Mucosa of stomach (tissue), 1 donor: ENCODE measurements around the gene FMN2.

Source experiments
- H3K27me3 ChIP-seq: one replicate; pipeline ENCODE4 v1.7.0; 2013; ENCODE audit warnings: mild to moderate bottlenecking, low read length; ENCODE audit not compliant: control insufficient read depth, insufficient read depth
- H3K36me3 ChIP-seq: one replicate; pipeline ENCODE4 v1.7.0; 2013; ENCODE audit warnings: low read length; ENCODE audit not compliant: control insufficient read depth, insufficient read depth
- H3K4me1 ChIP-seq: one replicate; pipeline ENCODE4 v1.7.0; 2013; ENCODE audit warnings: mild to moderate bottlenecking, low read length; ENCODE audit not compliant: control insufficient read depth, insufficient read depth
- H3K4me3 ChIP-seq: one replicate; pipeline ENCODE4 v1.7.0; 2013; ENCODE audit warnings: low read length
- H3K9ac ChIP-seq: one replicate; pipeline ENCODE4 v1.7.0; 2013; ENCODE audit warnings: mild to moderate bottlenecking, low read length, moderate library complexity
- H3K9me3 ChIP-seq: one replicate; pipeline ENCODE4 v1.7.0; 2013; ENCODE audit warnings: mild to moderate bottlenecking, low read length, moderate library complexity; ENCODE audit not compliant: control insufficient read depth
- donor health status: Pancreatic carcinoma.

FMN2 gene

DNA sequence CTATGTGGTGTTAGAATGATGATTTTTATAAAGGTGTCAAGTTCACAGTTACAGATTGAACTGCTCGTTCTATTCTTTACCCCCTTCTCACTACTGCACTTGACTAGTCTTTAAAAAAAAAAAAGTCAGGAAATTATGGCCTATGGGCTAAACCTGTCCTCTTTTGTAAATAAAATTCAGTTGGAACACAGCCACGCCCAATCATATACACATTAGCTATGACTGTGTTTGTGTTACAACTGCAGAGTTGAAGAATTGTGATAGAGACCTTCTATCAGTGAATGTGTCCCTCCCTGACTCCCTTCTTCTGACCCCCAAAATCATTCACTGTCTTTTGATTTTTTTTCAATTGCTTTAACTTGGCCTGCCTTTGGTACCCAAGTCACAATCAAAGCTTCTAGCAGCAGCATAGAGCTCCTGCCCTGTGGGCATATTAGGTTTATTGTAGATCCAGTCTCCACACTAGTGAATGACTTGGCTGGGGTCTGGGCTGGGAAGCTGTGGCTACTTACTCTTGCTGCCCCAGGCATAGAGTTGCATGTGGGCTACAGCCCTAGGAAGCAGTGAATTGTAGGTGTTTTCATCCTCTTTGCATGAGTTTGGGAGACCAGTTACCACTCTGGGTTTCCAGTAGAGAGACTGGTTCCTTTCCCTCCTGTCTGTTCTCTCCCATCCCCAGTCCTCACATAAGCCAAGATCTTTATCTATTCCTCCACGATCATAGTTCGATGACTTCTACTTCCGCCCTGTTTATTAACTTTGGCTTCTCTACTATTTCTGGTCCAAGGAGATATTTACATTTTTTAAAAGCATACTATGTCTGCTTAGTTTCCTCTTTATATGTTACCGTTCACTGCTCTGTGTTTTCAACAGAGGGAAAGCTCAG is 249.9 kb downstream of the FMN2 start:
- no peaks in the 10 kb centered on the region for H3K27me3 ChIP-seq
- H3K9me3 ChIP-seq, result no peaks in the 10 kb centered on the region
- H3K36me3 ChIP-seq, result no peaks in the 10 kb centered on the region
- H3K4me1 ChIP-seq, result peaks cover 7% of the 10 kb centered on the region
- no peak overlapping the region for H3K9ac ChIP-seq
- H3K4me3 ChIP-seq, result no peak overlapping the region

DNA sequence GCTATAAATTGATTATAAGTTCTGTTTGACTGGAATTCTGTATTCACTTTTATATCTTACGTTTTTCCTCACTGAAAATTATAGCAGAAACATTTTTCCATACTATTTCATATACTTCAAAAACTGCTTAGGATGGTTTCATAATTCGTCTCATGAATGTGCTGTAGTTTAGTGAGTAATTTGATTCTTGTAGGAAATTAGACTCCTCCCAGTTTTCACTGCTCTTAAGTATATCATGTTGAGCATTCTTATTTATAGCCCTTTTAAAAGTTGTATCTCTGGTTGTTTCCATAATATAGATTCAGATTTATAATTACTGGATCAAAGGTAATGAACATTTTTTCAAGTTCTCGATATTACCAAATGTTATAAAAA is 250.6 kb downstream of the FMN2 start:
- no peaks in the 10 kb centered on the region for H3K27me3 ChIP-seq
- no peak overlapping the region for H3K9ac ChIP-seq
- H3K36me3 ChIP-seq, result no peaks in the 10 kb centered on the region
- no peak overlapping the region for H3K4me3 ChIP-seq
- H3K9me3 ChIP-seq, result no peaks in the 10 kb centered on the region
- H3K4me1 ChIP-seq, result peaks cover 7% of the 10 kb centered on the region

DNA sequence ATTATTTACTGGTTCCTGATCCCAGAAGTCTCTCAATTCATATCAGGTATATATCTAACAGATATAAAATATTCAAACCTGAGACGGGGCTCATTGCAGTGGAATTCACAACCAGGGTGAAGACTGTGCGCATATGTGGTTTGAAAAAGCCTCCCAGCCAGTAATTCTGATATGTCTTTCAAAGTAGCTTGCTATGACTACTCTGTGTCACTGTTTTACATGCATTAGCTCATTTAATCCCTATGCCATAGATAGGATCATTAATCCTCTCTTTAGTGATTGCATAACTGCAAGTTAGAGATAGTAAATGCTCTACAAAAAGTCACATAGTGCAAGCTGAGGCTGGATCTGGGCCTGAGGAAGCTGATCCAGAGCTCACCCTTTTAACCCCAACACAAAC is 251.4 kb downstream of the FMN2 start:
- Histone ChIP-seq H3K4me3 (no peak overlapping the region), H3K27me3 (no peaks in the 10 kb centered on the region), H3K36me3 (no peaks in the 10 kb centered on the region), H3K4me1 (peaks cover 7% of the 10 kb centered on the region), H3K9ac (no peak overlapping the region), H3K9me3 (no peaks in the 10 kb centered on the region)

DNA sequence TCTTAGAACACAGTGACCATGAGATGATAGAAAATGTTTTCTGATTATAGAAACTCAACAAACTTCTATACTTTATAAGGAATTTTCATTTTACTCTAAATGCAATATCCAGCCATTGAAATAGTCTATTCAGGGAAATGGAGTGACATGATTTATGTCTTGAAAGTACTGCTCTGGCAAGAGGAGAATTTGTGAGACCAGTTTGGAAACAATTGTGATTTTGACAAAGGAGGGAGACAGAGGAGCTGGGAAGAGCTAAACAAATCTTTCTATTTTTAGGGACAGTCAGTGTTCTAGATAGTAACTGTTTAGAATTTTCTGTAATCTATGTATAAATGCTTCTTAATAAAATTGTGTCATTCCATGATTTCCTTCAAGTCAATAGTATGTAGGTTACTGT is 252.3 kb downstream of the FMN2 start:
- Histone ChIP-seq H3K4me3 (no peak overlapping the region), H3K36me3 (no peaks in the 10 kb centered on the region), H3K9me3 (no peaks in the 10 kb centered on the region), H3K9ac (no peak overlapping the region), H3K27me3 (no peaks in the 10 kb centered on the region), H3K4me1 (peaks cover 7% of the 10 kb centered on the region)

DNA sequence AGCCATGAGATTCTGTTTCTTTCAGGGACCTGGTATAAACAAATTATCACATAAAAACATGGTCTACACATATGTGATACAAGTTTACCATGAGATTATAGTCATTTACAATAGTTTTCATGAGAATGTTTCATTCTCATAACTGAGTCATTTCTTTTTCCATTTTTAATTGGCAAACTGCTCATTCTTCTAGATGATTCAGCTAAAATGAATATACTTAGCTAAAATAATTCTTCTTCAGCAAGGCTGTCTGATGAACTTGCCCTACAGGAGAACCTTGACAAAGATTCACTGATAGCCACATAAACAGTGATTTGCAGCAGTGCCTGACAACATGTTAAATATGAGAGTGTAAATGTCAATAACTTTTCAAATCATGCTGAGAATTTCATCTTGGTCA is 253.2 kb downstream of the FMN2 start:
- Histone ChIP-seq H3K9ac (no peak overlapping the region), H3K36me3 (no peaks in the 10 kb centered on the region), H3K27me3 (no peaks in the 10 kb centered on the region), H3K4me3 (no peak overlapping the region), H3K9me3 (no peaks in the 10 kb centered on the region), H3K4me1 (peaks cover 7% of the 10 kb centered on the region)

DNA sequence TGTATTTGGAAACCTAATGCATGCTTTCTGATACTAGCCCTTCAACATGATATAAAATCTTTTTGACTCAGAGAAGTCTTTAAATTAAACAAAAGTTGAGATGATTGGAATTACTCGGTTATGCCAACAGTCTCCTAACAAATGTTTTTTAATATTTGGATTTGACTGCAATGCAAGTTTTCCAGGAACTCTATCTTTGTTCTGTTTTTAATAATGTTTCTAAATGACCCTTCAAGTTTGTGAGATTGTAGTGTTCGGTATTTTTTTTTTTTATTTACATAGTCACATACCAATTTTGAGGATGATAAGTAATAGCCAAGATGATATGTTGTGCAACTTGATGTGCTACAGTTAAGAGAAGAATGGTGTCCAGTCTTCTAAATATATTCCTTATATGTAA is 258.0 kb downstream of the FMN2 start:
- no peaks in the 10 kb centered on the region for H3K9me3 ChIP-seq
- no peaks in the 10 kb centered on the region for H3K27me3 ChIP-seq
- H3K4me3 ChIP-seq, result no peak overlapping the region
- H3K9ac ChIP-seq, result no peak overlapping the region
- H3K4me1 ChIP-seq, result no peaks in the 10 kb centered on the region
- H3K36me3 ChIP-seq, result no peaks in the 10 kb centered on the region

DNA sequence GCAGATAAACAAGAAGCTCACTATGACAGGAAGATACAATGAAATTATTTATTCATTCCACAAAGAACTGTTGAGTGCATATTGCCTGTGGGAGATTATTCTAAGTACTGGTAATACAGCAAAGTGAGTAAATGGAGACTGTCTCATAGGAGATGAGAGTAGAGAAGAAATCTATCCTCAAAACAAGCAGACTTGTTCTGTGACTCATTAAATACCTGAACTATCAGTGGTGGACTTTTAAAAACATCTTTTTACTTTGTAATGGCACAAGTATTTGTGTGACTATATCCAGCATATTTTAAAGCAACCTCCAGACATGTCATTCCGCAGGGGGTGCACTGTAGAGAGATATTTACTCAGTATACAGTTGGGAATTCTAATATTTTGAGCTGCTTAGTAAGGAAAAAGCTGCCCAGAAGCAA is 259.2 kb downstream of the FMN2 start:
- H3K27me3 ChIP-seq, result no peaks in the 10 kb centered on the region
- H3K9ac ChIP-seq, result no peak overlapping the region
- no peaks in the 10 kb centered on the region for H3K9me3 ChIP-seq
- H3K4me3 ChIP-seq, result no peak overlapping the region
- H3K36me3 ChIP-seq, result no peaks in the 10 kb centered on the region
- H3K4me1 ChIP-seq, result no peaks in the 10 kb centered on the region

DNA sequence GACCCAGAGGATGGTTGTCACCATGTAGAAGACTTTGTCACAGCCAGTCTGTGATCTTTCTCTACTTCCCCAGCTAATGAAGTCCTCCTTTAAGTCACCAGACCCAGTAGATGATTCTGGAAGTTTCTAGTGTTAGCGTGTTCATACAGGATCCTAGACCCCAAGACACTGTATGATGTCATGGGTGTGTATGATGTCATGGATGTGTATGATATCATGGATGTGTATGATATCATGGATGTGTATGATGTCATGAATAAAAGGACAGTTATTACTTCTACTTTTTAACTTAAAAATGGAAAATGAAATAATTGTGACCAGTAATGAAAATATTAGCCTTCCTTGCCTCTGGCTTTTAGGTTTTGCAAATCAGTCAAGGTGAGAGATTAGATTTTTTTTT is 260.0 kb downstream of the FMN2 start:
- H3K36me3 ChIP-seq, result no peaks in the 10 kb centered on the region
- no peaks in the 10 kb centered on the region for H3K27me3 ChIP-seq
- H3K4me3 ChIP-seq, result no peak overlapping the region
- H3K9me3 ChIP-seq, result no peaks in the 10 kb centered on the region
- no peak overlapping the region for H3K9ac ChIP-seq
- H3K4me1 ChIP-seq, result no peaks in the 10 kb centered on the region

DNA sequence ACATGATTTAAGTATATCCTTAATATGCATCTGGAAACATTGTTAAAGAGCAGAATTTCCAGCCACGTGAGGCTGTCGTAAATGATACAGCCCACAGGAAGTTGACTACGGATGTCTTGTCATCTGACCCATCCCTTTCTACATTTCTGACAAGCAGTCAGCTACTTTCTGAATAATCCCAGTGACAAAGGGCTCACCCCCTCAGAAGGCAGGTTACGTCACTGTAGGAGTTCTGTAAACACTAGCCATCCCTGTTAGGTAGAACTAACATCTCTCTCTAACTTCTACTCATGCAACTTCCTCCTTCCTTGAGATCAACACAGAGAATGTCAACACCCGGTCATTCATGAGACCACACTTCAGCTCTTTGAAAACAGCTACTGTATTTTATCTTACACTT is 261.1 kb downstream of the FMN2 start:
- no peaks in the 10 kb centered on the region for H3K9me3 ChIP-seq
- no peak overlapping the region for H3K9ac ChIP-seq
- no peak overlapping the region for H3K4me3 ChIP-seq
- H3K27me3 ChIP-seq, result no peaks in the 10 kb centered on the region
- H3K36me3 ChIP-seq, result no peaks in the 10 kb centered on the region
- no peaks in the 10 kb centered on the region for H3K4me1 ChIP-seq

DNA sequence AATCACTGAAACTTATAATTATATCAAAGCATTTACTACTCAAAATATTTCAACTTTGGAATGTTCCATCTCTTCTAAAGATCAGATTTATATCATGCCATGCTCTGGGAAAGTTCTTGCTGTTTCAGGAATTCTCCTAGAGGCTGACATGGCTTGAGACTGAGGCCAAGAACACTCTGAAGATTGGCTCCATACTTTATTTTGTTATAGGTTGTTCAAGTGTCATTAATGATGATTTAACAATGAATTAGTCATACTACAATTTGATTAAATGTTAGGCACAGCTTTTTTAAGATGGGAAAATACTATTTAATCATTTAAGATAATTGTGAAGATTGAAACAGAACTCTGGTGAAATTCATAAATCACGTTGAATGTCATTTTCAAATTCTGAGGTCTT is 264.9 kb downstream of the FMN2 start:
- Histone ChIP-seq H3K9ac (no peak overlapping the region), H3K4me3 (no peak overlapping the region)

DNA sequence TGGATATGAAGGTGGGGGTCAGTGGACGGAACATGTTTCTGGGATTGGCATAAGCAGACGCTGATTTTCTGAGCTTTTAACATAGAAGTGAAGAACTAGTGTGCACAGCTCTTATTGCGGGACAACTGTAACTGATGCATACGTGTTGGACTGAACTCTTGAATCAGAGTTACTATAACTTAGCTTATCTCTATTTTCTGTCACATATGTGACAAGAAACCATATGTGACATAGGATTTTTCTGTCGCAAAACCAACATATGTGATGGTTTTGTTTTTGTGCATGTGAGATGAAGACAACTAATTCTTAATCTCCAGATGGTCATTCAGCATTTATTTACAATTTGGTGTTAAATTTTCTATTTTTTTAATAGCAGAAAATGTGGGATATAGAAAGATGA is 270.4 kb downstream of the FMN2 start:
- H3K9ac ChIP-seq, result no peak overlapping the region
- no peaks in the 10 kb centered on the region for H3K4me1 ChIP-seq
- no peaks in the 10 kb centered on the region for H3K36me3 ChIP-seq
- H3K27me3 ChIP-seq, result no peaks in the 10 kb centered on the region
- no peaks in the 10 kb centered on the region for H3K9me3 ChIP-seq
- H3K4me3 ChIP-seq, result no peak overlapping the region

More for the DNA sequence above, 264.9 kb downstream of the FMN2 start:
- no peaks in the 10 kb centered on the region for H3K27me3 ChIP-seq
- no peaks in the 10 kb centered on the region for H3K4me1 ChIP-seq
- H3K36me3 ChIP-seq, result no peaks in the 10 kb centered on the region
- no peaks in the 10 kb centered on the region for H3K9me3 ChIP-seq

DNA sequence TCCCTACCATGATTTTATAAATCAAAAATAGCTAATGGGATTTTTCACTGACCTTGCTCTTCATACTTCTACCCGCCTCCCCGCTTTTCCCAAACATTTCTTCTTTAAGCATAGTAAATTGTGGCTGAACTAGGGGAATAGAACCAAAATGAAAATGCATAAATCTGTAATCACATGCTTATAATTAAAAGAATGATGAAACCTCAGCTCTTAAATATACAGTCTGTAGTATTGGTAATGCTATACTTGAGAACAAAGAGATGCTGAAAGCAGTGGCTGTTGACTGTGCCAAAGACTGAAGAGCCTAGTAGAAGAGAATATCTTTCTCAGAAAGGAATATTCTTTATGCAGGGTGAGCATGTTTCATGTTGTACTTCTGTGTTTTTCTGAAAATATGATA is 271.1 kb downstream of the FMN2 start:
- H3K9ac ChIP-seq, result no peak overlapping the region
- no peak overlapping the region for H3K4me3 ChIP-seq
- no peaks in the 10 kb centered on the region for H3K27me3 ChIP-seq
- H3K4me1 ChIP-seq, result no peaks in the 10 kb centered on the region
- H3K9me3 ChIP-seq, result no peaks in the 10 kb centered on the region
- H3K36me3 ChIP-seq, result no peaks in the 10 kb centered on the region

DNA sequence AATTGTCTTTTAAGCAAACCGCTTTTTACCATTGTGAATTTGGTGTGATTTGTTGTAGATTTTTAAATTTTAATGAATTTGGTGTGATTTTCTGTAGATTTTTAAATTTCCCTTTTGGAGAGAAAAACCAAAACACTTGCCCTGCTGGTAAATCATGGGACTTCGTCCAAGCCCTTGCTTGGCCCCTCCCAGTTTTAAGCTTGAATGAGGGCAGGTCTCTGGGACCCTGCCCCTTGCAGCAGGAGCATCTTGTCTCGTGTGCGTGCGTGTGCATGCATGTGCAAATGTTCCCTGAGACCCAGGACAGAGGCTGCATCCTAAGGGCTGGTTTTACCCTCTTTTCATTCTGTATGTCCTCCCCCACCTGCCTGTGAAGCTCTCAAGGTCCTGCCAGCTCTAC is 271.6 kb downstream of the FMN2 start:
- no peaks in the 10 kb centered on the region for H3K4me1 ChIP-seq
- H3K4me3 ChIP-seq, result no peak overlapping the region
- H3K9ac ChIP-seq, result no peak overlapping the region
- H3K9me3 ChIP-seq, result no peaks in the 10 kb centered on the region
- no peaks in the 10 kb centered on the region for H3K36me3 ChIP-seq
- no peaks in the 10 kb centered on the region for H3K27me3 ChIP-seq
